Measurements from ENCODE around the gene ZDHHC17.

- TF ChIP-seq FOXP2 (optimal IDR thresholded peaks at IDR 0.05; ENCODE audit: control extremely low read depth, extremely low read length, insufficient read depth) (no peak), EZH2 (IDR thresholded peaks at IDR 0.05) (no peak)
These were observed 99.9 kb downstream of the ZDHHC17 start for GRCh38 chr12:76863837-76864236.
